ENCODE data around the gene TRAF7. TPM values are rescaled to one million over a fixed set of nuclear protein-coding genes. Genes with fewer than 3 reads are reported as not detected.

The TRAF7 gene
- total RNA-seq, 1 donor, result 56.1 TPM

DNA sequence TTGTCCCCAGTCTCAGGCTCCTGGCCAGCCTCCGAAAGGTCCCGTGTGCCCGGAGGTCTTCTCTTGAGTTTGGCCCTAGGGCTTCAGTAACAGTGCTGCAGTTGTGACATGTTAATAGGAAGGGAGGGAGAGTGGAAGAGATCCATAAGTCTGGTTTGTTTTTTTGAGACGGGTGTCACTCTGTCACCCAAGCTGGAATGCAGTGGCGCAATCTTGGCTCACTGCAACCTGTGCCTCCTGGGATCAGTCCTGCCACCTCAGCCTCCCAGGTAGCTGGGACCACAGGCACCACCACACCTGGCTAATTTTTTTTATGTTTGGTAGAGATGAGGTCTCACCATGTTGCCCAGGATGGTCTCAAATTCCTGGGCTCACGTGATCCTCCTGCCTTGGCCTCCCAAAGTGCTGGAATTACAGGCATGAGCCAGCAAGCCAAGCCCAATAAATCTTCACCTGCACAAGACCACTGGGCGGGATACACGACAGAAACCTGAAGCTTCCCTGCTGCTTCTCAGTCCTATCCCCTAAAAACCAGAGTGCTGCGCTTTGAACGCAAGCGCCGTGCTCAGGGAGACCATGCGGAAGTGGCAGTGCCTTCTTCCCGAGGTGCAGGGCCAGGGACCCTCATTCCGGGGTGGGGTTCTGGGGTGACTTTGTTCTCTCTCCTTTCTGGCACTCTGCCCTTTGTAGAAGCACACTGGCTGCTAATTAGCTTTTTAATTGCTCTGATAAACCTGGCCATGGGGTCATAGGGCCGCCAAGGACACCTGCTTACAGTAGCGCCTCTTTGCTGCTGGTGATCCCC, 10.9 kb downstream of the TRAF7 start:
- Histone ChIP-seq H3K9me3 (ENCODE audit: low read depth, low read length) (no peaks in the 10 kb centered on the region), H3K27me3 (ENCODE audit: insufficient read depth, low read length) (no peaks in the 10 kb centered on the region), H4K20me1 (ENCODE audit: insufficient read depth, low read length) (peaks cover 42% of the 10 kb centered on the region), H3K4me2 (ENCODE audit: insufficient read depth, low read length) (no peak overlapping the region), H3K27ac (ENCODE audit: low read depth, low read length) (no peak overlapping the region), H3K79me2 (ENCODE audit: insufficient read depth, low read length) (peaks cover 67% of the 10 kb centered on the region), H3K4me3 (ENCODE audit: insufficient read depth, low read length) (no peak overlapping the region), H2AFZ (ENCODE audit: low read length) (no peak overlapping the region), H3K4me1 (ENCODE audit: insufficient read depth, low read length) (no peaks in the 10 kb centered on the region), H3K36me3 (ENCODE audit: insufficient read depth, low read length) (peaks cover 16% of the 10 kb centered on the region)
- no peak for TF ChIP-seq CTCF (IDR thresholded peaks at IDR 0.05; ENCODE audit: extremely low read depth, low read depth, low read length)
- DNase-seq (ENCODE audit: insufficient read length, low spot score, missing footprints), result no peak

GRCh38 chr16:2167068-2167638, 11.6 kb downstream of the TRAF7 start:
- peaks cover 36% of the 10 kb centered on the region for H4K20me1 ChIP-seq (ENCODE audit: insufficient read depth, low read length)
- no peaks in the 10 kb centered on the region for H3K27me3 ChIP-seq (ENCODE audit: insufficient read depth, low read length)
- H3K9me3 ChIP-seq (ENCODE audit: low read depth, low read length), result no peaks in the 10 kb centered on the region
- H3K79me2 ChIP-seq (ENCODE audit: insufficient read depth, low read length), result peaks cover 60% of the 10 kb centered on the region
- TF ChIP-seq CTCF (IDR thresholded peaks at IDR 0.05; ENCODE audit: extremely low read depth, low read depth, low read length), result no peak
- H3K27ac ChIP-seq (ENCODE audit: low read depth, low read length), result no peak overlapping the region
- DNase-seq (ENCODE audit: insufficient read length, low spot score, missing footprints), result no peak
- H3K4me3 ChIP-seq (ENCODE audit: insufficient read depth, low read length), result no peak overlapping the region
- no peaks in the 10 kb centered on the region for H3K4me1 ChIP-seq (ENCODE audit: insufficient read depth, low read length)
- no peak overlapping the region for H2AFZ ChIP-seq (ENCODE audit: low read length)
- no peak overlapping the region for H3K4me2 ChIP-seq (ENCODE audit: insufficient read depth, low read length)
- peaks cover 16% of the 10 kb centered on the region for H3K36me3 ChIP-seq (ENCODE audit: insufficient read depth, low read length)

GRCh38 chr16:2170080-2170479, 14.5 kb downstream of the TRAF7 start:
- Histone ChIP-seq H3K27me3 (ENCODE audit: insufficient read depth, low read length) (no peaks in the 10 kb centered on the region), H3K27ac (ENCODE audit: low read depth, low read length) (no peak overlapping the region), H3K4me3 (ENCODE audit: insufficient read depth, low read length) (no peak overlapping the region), H2AFZ (ENCODE audit: low read length) (no peak overlapping the region), H3K79me2 (ENCODE audit: insufficient read depth, low read length) (peaks cover 33% of the 10 kb centered on the region), H3K4me1 (ENCODE audit: insufficient read depth, low read length) (no peaks in the 10 kb centered on the region), H3K4me2 (ENCODE audit: insufficient read depth, low read length) (no peak overlapping the region), H3K36me3 (ENCODE audit: insufficient read depth, low read length) (peaks cover 32% of the 10 kb centered on the region), H4K20me1 (ENCODE audit: insufficient read depth, low read length) (peaks cover 25% of the 10 kb centered on the region), H3K9me3 (ENCODE audit: low read depth, low read length) (no peaks in the 10 kb centered on the region)
- no peak for DNase-seq (ENCODE audit: insufficient read length, low spot score, missing footprints)
- no peak for TF ChIP-seq CTCF (IDR thresholded peaks at IDR 0.05; ENCODE audit: extremely low read depth, low read depth, low read length)

All from osteoblast (primary cell).